K562 (cell line): ENCODE results near the gene CSF1. TPM values are rescaled to one million over a fixed set of nuclear protein-coding genes. Genes with fewer than 3 reads are reported as not detected.
A peak's percentile ranks its signal among the peaks of the same experiment; 100 is the strongest.

Source experiments
- ATAC-seq: fragments of 200-7000 bp; cut with Tn5 transposase; 3 replicates; pipeline ENCODE4 v1.9.1; 2020; ENCODE audit warnings: moderate library complexity
- BruUV-seq: library from RNA; stranded (reverse); fragments of 400-500 nt; replicated peaks from 2 replicates; lab custom pipeline; 2021; lab: Mats Ljungman, UMichigan
- CTCF ChIA-PET: fragments of 300-600 bp; formaldehyde crosslinking; extraction: SDS; loops from one replicate; lab custom pipeline; 2021; ENCODE audit warnings: low intra/inter-chr PET ratio; lab: Yijun Ruan, JAX
- POLR2A ChIA-PET: fragments of 300-600, 350-650 bp; sonication (Branson Sonifier 250); formaldehyde crosslinking; extraction: SDS; loops from one replicate; lab custom pipeline; 2021; ENCODE audit warnings: antibody characterized with exemption, inconsistent platforms; lab: Yijun Ruan, JAX
- DNase-seq, 4 experiments: peaks; one replicate each; pipeline versions ENCODE4 v3.0.0 to v3.0.0-alpha.2; 2011 to 2018; ENCODE audit warnings: low spot score in 3 of 4, mixed read lengths in 3 of 4; ENCODE audit errors: extremely low read depth in 1 of 4
- FAIRE-seq: peaks from 2 replicates; lab custom pipeline; 2011; peaks lifted over from hg19 to GRCh38; lab: Jason Lieb, UNC
- H2AFZ ChIP-seq: 2 replicates; pipeline ENCODE4 v1.6.0; 2011; ENCODE audit warnings: low read depth, low read length, control low read depth, inconsistent platforms
- H3K27ac ChIP-seq: fragments of 200-600 bp; 3 replicates; pipeline ENCODE4 v1.8.0; 2011; ENCODE audit warnings: low read depth, mild to moderate bottlenecking, control low read depth, inconsistent platforms, low read length, moderate library complexity, mixed read lengths; ENCODE audit errors: extremely low read depth
- H3K27me3 ChIP-seq, 2 experiments: fragments of 300-600 bp in 1 of 2; 2 replicates in 1 of 2; 3 replicates in 1 of 2; pipeline versions ENCODE4 v1.6.0 to v1.8.0; 2011; ENCODE audit warnings: inconsistent platforms in 2 of 2, low read length in 2 of 2, mild to moderate bottlenecking in 1 of 2, mixed read lengths in 1 of 2, moderate library complexity in 1 of 2; ENCODE audit not compliant: control insufficient read depth in 2 of 2, insufficient read depth in 2 of 2
- H3K36me3 ChIP-seq: fragments of 300-600 bp; 3 replicates; pipeline ENCODE4 v1.8.0; 2011; ENCODE audit warnings: mild to moderate bottlenecking, low read length, inconsistent platforms; ENCODE audit not compliant: control insufficient read depth, insufficient read depth
- H3K4me1 ChIP-seq, 2 experiments: fragments of 200-600 bp in 1 of 2; replicated peaks in 1 of 2; 2 replicates in 1 of 2; 3 replicates in 1 of 2; pipeline versions ENCODE4 v1.5.1 to v1.8.0; 2011; ENCODE audit warnings: inconsistent platforms in 2 of 2, low read length in 2 of 2, mild to moderate bottlenecking in 1 of 2, mixed read lengths in 1 of 2, moderate library complexity in 1 of 2; ENCODE audit not compliant: control insufficient read depth in 2 of 2, insufficient read depth in 2 of 2
- H3K4me2 ChIP-seq: 2 replicates; pipeline ENCODE4 v1.6.1; 2011; ENCODE audit warnings: low read length, control low read depth, inconsistent platforms, mixed read lengths; ENCODE audit not compliant: insufficient read depth
- H3K4me3 ChIP-seq: fragments of 200-600 bp; sonication (generic), shearing (Covaris generic); 2 replicates; pipeline ENCODE4 v1.5.1; 2016; ENCODE audit warnings: control low read depth, inconsistent platforms
- H3K79me2 ChIP-seq: fragments of 200-600 bp; 3 replicates; pipeline ENCODE4 v1.8.0; 2011; ENCODE audit warnings: low read length, inconsistent platforms; ENCODE audit not compliant: control insufficient read depth, insufficient read depth
- H3K9ac ChIP-seq, 2 experiments: 2 replicates each; pipeline versions ENCODE4 v1.6.0 to v1.6.1; 2011; ENCODE audit warnings: low read depth in 2 of 2, low read length in 2 of 2, control low read depth in 1 of 2, inconsistent platforms in 1 of 2, mild to moderate bottlenecking in 1 of 2, mixed read lengths in 1 of 2; ENCODE audit not compliant: insufficient read depth in 1 of 2
- H3K9me1 ChIP-seq: one replicate; pipeline ENCODE4 v1.6.0; 2011; ENCODE audit warnings: inconsistent platforms, mild to moderate bottlenecking, low read length, moderate library complexity; ENCODE audit not compliant: control insufficient read depth, insufficient read depth
- H3K9me3 ChIP-seq: replicated peaks from 2 replicates; pipeline ENCODE4 v1.5.1; 2011; ENCODE audit warnings: low read depth, low read length, inconsistent platforms; ENCODE audit not compliant: control insufficient read depth, insufficient read depth
- H4K20me1 ChIP-seq: replicated peaks from 2 replicates; pipeline ENCODE4 v1.6.1; 2011; ENCODE audit warnings: low read length, inconsistent platforms, mixed read lengths; ENCODE audit not compliant: control insufficient read depth, insufficient read depth
- EP300 ChIP-seq: IDR thresholded peaks from 2 replicates; pipeline ENCODE4 v1.6.1; 2012; ENCODE audit warnings: low read length, improper control_type of control experiment
- FOXA3 ChIP-seq, 2 experiments: fragments of 450-650 bp in 1 of 2; sonication (generic) in 1 of 2; formaldehyde crosslinking; IDR thresholded peaks in 1 of 2; conservative IDR thresholded peaks in 1 of 2; 2 replicates each; pipeline versions ENCODE4 v1.4.0 to v1.8.0; 2020 to 2022; ENCODE audit warnings: mild to moderate bottlenecking in 2 of 2, missing genetic modification reagents in 1 of 2
- ZEB2 ChIP-seq: fragments of 450-650 bp; IDR thresholded peaks from 2 replicates; pipeline ENCODE4 v1.6.1; 2016
- ZKSCAN1 ChIP-seq: fragments of 150-350 bp; IDR thresholded peaks from 2 replicates; pipeline ENCODE4 v1.6.1; 2016; ENCODE audit warnings: low read depth, low read length
- ZNF24 ChIP-seq: fragments of 450-650 bp; IDR thresholded peaks from 2 replicates; pipeline ENCODE4 v1.6.1; 2016
- WGBS: fragments of 100-300 bp; shearing (Covaris generic); methylation state at CpG from one replicate; pipeline ENCODE4 v1.1.6; 2016; ENCODE audit warnings: low coverage, mixed read lengths; ENCODE audit not compliant: insufficient coverage; ENCODE audit errors: missing lambda C conversion rate; 5-methylcytosine and 5-hydroxymethylcytosine counted together
- in situ Hi-C: fragments of 300-500 bp; cut with MboI; formaldehyde crosslinking; loops from 4 replicates; pipeline ENCODE4 v1.15.0; 2018; ENCODE audit warnings: inconsistent platforms, mixed read lengths
- intact Hi-C: fragments of 100-400 bp; cut with micrococcal nuclease; formaldehyde crosslinking; loops from 2 replicates; pipeline ENCODE4 v1.14.2; 2022
- polyA plus RNA-seq, 8 experiments: library from polyadenylated mRNA; depleted of rRNA in 4 of 8; stranded (reverse) in 5 of 8; unstranded in 3 of 8; fragments of >200 nt; fragmentation: Nextera tagmentation in 2 of 8; fragmentation: Illumina TruSeq in 1 of 8; extraction: Ambion mirVana in 2 of 8; extraction: Trizol in 1 of 8; gene quantifications; 2 replicates each; pipeline versions ENCODE4 v1.2.1 to v1.2.3, GENCODE V29; 2011 to 2014; ENCODE audit warnings: inconsistent platforms in 1 of 8, missing spikeins in 1 of 8
- total RNA-seq, 7 experiments: library from RNA; depleted of rRNA in 6 of 7; stranded (reverse); fragments of >200 nt in 6 of 7; fragmentation: Illumina TruSeq in 2 of 7; extraction: Trizol in 2 of 7; gene quantifications; 2 replicates each; pipeline versions ENCODE4 v1.2.1 to v1.2.3, GENCODE V29; 2011 to 2021; ENCODE audit warnings: low replicate concordance in 1 of 7
- TF ChIP-seq, protein P1 (sequence below): IDR thresholded peaks from 2 replicates; pipeline ENCODE4 v1.6.1; 2012; ENCODE audit warnings: low read depth, low read length, improper control_type of control experiment, borderline replicate concordance
- TF ChIP-seq, protein P2 (sequence below): fragments of 450-650 bp; IDR thresholded peaks from one replicate; pipeline ENCODE4 v1.6.1; 2018; ENCODE audit warnings: mild to moderate bottlenecking, moderate library complexity; ENCODE audit not compliant: partially characterized antibody

Gene CSF1
- total and polyA plus RNA-seq, 9 of the 15 experiments (the other 6 are each of a cell fraction or from before 2014, with no cell fraction given) = 0.18 to 11.8 (median 2.8) TPM

DNA sequence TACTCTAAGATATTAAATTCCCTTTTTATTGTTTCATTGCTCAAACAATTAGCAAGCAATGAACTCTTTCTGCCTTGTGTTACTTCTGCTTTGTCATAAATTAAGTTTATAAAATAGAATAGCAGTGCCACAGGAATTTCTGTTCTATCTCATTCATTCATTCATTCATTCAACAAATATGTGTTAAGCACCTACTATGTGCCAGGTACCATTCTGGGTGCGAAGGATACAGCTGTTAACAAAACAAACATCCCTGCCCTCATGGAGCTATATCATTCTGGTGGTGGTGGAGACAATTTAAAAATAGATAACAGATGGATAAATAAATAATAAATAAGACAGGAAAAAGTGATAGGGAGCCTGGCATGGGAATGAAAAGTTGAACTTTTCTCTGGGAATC lies 39.4 kb downstream of the CSF1 start:
- ChIA-PET CTCF (no interaction called here), POLR2A (interaction anchor here (0.6 kb wide), 2 partner anchors 19 to 31 kb away, joined by 3 read pairs; no protein-coding TSS in a partner anchor)
- no peaks in the 10 kb centered on the region for H3K27me3 ChIP-seq
- WGBS = 95% methylated on average over 1 of the region's 1 CpG
- BruUV-seq = no TSS peak
- no peak for DNase-seq
- TF ChIP-seq ZKSCAN1 = peak; percentile 93
- TF ChIP-seq ZEB2 = no peak
- 0 out of 2 replicates have a peak, but pooled peaks have one; percentile 56 for TF ChIP-seq ZNF24
- no peak for TF ChIP-seq EP300
- TF ChIP-seq, all 486 proteins: peak for 2
- H3K4me3 ChIP-seq = no peak overlapping the region
- intact Hi-C loops = no loop called here
- peaks cover 0 to 4% of the 10 kb centered on the region in 2 experiments; a peak in 2 of 5 replicates for H3K4me1 ChIP-seq
- no peak overlapping the region for H3K9ac ChIP-seq
- no peak for FAIRE-seq
- no peaks in the 10 kb centered on the region for H4K20me1 ChIP-seq
- no peak overlapping the region for H2AFZ ChIP-seq
- 0 out of 2 replicates have a peak, but pooled peaks cover under 1% of the 10 kb centered on the region for H3K9me3 ChIP-seq
- in situ Hi-C loops = no loop called here
- ATAC-seq = no peak
- no peaks in the 10 kb centered on the region for H3K79me2 ChIP-seq
- H3K36me3 ChIP-seq = no peaks in the 10 kb centered on the region
- no peaks in the 10 kb centered on the region for H3K9me1 ChIP-seq
- H3K4me2 ChIP-seq = no peak overlapping the region
- H3K27ac ChIP-seq = no peak overlapping the region

DNA sequence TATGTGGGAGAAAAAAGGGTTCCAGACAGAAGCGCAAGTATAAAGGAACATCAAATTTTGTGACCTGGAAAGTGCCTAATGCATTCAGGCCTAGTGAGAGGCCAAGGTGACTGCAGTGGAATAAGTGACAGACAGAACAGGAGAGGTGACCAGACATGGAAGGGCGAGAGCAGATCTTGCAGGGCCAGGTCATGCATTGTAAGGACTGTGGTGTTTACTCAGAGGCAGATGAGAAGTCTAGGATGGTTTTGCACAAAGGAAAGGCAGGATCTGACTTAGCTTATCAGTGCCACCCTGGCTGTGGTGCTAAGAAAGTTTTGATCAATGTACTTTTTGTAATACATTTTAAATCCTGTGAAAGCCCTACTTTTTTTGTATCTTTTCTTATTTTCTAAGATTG lies 39.9 kb downstream of the CSF1 start:
- Histone ChIP-seq H3K4me3 (no peak overlapping the region), H3K36me3 (no peaks in the 10 kb centered on the region), H3K9ac (no peak overlapping the region), H3K9me3 (no peaks in the 10 kb centered on the region), H4K20me1 (no peaks in the 10 kb centered on the region), H3K4me2 (no peak overlapping the region), H3K27ac (no peak overlapping the region), H3K4me1 (peaks cover 0 to 4% of the 10 kb centered on the region in 2 experiments; a peak in 2 of 5 replicates), H3K27me3 (no peaks in the 10 kb centered on the region), H2AFZ (peak overlapping the region; percentile 10; the same call in 1 of the 2 replicates), H3K9me1 (no peaks in the 10 kb centered on the region), H3K79me2 (no peaks in the 10 kb centered on the region)
- POLR2A ChIA-PET = interaction anchor here (0.6 kb wide), 1 partner anchor 19 kb away, joined by 3 read pairs; no protein-coding TSS in a partner anchor
- 61% methylated on average over 2 of the region's 2 CpGs for WGBS
- in situ Hi-C loops = no loop called here
- TF ChIP-seq, protein P1, sequence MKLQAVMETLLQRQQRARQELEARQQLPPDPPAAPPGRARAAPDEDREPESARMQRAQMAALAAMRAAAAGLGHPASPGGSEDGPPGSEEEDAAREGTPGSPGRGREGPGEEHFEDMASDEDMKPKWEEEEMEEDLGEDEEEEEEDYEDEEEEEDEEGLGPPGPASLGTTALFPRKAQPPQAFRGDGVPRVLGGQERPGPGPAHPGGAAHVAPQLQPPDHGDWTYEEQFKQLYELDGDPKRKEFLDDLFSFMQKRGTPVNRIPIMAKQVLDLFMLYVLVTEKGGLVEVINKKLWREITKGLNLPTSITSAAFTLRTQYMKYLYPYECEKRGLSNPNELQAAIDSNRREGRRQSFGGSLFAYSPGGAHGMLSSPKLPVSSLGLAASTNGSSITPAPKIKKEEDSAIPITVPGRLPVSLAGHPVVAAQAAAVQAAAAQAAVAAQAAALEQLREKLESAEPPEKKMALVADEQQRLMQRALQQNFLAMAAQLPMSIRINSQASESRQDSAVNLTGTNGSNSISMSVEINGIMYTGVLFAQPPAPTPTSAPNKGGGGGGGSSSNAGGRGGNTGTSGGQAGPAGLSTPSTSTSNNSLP = 0 out of 2 replicates have a peak, but pooled peaks have one; percentile 11
- TF ChIP-seq, protein P2, sequence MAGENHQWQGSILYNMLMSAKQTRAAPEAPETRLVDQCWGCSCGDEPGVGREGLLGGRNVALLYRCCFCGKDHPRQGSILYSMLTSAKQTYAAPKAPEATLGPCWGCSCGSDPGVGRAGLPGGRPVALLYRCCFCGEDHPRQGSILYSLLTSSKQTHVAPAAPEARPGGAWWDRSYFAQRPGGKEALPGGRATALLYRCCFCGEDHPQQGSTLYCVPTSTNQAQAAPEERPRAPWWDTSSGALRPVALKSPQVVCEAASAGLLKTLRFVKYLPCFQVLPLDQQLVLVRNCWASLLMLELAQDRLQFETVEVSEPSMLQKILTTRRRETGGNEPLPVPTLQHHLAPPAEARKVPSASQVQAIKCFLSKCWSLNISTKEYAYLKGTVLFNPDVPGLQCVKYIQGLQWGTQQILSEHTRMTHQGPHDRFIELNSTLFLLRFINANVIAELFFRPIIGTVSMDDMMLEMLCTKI = no peak
- TF ChIP-seq FOXA3 (CRISPR knock-in tag; conservative IDR thresholded peaks at IDR 0.05 in 1 of 2, IDR thresholded peaks at IDR 0.05 in 1 of 2) = peak; percentile 58 to 61; a peak in 2 of 4 replicates
- DNase-seq (peak in 1 of 4 experiments; percentile 36), ATAC-seq (peak; percentile 38; the same call in 1 of the 3 replicates), FAIRE-seq (peak; percentile 51)
- intact Hi-C loops = no loop called here
- no TSS peak for BruUV-seq
- CTCF ChIA-PET = no interaction called here
